GM12891 (cell line): ENCODE results near the gene STAB2.

ENCODE experiments used
- DNase-seq: peaks from one replicate; pipeline ENCODE4 v3.0.0; 2011; ENCODE audit warnings: low spot score; ENCODE audit not compliant: insufficient read length
- FAIRE-seq: peaks from 2 replicates; lab custom pipeline; 2011; peaks lifted over from hg19 to GRCh38; lab: Jason Lieb, UNC
- PAX5 ChIP-seq: IDR thresholded peaks from 2 replicates; pipeline ENCODE4 v1.6.1; 2011; ENCODE audit warnings: low read length, moderate library complexity, mild to moderate bottlenecking; ENCODE audit not compliant: insufficient read depth, severe bottlenecking
- POLR2A ChIP-seq: IDR thresholded peaks from 2 replicates; pipeline ENCODE4 v1.6.1; 2011; ENCODE audit warnings: low read depth, low read length, control low read depth
- POLR2AphosphoS5 ChIP-seq: IDR thresholded peaks from 2 replicates; pipeline ENCODE4 v1.6.1; 2011; ENCODE audit warnings: low read depth, low read length, control low read depth
- POU2F2 ChIP-seq: IDR thresholded peaks from 2 replicates; pipeline ENCODE4 v1.6.1; 2011; ENCODE audit warnings: low read depth, mild to moderate bottlenecking, control low read depth, low read length, moderate library complexity
- SPI1 ChIP-seq: IDR thresholded peaks from 2 replicates; pipeline ENCODE4 v1.6.1; 2011; ENCODE audit warnings: low read depth, low read length, control low read depth
- TAF1 ChIP-seq: IDR thresholded peaks from 2 replicates; pipeline ENCODE4 v1.6.1; 2011; ENCODE audit warnings: low read depth, low read length, control low read depth

STAB2 gene

DNA sequence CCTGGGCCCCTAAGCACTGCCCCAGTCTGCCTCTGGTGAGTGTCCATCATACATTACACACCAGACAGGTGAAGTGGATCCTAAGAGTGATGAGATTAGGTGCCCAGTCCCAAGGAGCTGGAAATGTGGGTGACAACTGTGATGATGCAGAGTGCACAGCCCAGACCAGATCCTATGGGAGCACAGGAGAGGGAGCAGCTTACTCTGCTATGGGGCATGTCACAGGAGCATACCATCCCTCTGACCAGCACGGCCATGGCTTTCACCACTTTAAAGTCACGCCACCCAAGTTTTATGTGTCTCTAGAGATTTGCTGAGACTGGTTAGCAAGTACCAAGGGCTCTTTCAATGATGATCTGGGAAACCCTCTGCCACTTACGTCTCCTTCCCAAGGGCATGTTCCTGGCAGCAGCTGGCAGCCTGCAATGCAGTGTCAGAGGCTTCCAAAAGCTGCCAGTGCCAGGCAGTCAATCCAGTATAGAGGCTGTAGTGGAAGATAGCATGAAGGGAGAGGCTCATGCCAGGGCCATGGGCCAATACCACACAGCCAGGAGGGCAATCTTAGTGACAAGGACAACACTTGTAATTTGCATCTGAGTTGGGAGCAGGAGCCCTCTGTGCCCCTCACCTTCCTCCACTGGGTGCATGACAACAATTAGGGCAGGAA is 40.2 kb downstream of the STAB2 start:
- TF ChIP-seq PAX5, result no peak
- no peak for TF ChIP-seq SPI1
- TF ChIP-seq POU2F2, result no peak
- FAIRE-seq (no peak), DNase-seq (no peak)

DNA sequence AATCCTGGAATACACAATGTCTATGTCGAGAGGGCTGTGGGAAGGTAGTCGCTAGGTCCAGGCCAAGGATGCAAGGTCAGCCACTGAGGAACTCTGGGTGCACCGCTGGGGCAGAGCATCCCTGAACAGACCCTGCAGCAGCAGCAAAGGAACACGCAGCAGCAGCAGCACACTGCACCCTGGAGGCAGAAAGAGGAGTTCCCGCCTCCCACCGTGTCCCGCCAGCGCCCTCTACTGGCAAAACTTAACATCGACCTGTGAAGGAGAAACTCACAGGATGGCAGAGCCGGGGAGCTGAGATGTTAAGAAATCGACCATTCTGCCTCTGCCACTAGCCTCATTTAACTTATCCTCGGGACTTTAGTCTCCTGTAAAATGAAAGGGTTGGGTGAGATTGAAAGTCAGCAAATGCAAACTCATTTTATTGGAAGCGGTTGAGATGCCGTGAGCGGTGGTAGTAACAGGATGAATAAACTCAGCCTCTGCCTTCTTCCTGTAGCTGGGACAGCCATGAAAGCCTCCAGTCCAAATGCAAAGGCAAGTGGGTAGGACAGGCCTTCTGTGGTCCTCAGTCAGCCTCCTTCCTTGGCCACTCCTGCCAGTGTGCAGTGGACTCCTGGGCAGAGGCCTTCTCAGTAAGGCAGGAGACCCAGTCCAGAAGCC is 45.6 kb downstream of the STAB2 start:
- DNase-seq, result peak; percentile 68
- TF ChIP-seq TAF1, result no peak
- no peak for TF ChIP-seq SPI1
- TF ChIP-seq POLR2AphosphoS5, result no peak
- no peak for TF ChIP-seq POU2F2
- no peak for TF ChIP-seq POLR2A
- TF ChIP-seq PAX5, result no peak
- peak; percentile 97 for FAIRE-seq

DNA sequence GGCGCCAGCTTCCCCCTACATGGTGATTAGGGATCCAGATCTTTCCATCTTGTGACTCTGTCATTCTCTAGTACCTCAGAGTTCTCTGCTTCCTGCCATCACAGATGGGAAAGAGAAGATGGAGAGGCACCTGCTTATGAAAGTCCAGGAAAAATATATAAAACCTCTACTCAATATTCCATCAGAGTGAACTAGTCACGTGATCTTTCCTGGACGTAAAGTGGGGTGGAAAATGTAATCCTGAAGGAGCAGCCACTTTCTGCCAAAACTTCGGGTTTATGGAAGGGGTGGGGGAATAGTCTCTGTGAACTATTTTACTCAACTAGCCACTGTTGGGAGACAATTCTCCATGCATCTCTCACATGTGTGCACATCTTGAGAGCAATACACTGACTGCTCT is 47.7 kb downstream of the STAB2 start:
- FAIRE-seq (no peak), DNase-seq (no peak)
- no peak for TF ChIP-seq POLR2AphosphoS5
- no peak for TF ChIP-seq POU2F2
- no peak for TF ChIP-seq TAF1
- no peak for TF ChIP-seq SPI1
- no peak for TF ChIP-seq POLR2A
- TF ChIP-seq PAX5, result no peak

DNA sequence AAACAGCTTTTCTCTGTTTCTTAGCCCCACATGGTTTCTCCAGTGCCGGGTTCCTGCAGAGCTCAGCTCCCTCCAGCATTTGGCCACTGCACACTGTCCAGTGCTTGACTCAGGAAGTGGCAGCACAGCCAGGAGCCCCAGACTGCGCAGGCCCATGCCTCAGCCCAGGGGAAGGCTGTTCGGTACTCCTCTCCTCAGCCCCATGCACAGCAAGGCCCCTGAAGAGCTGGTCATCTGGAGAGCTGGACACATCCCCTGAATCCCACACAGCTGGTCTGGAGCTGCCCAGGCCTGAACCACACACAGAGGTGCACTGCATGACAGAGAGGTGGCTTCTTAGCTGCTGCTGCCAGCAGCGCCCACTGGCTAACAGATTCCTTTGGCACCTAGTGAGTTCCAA is 48.3 kb downstream of the STAB2 start:
- DNase-seq, result no peak
- FAIRE-seq, result no peak
- no peak for TF ChIP-seq PAX5
- TF ChIP-seq SPI1, result no peak
- TF ChIP-seq POLR2AphosphoS5, result no peak
- TF ChIP-seq TAF1, result no peak
- TF ChIP-seq POU2F2, result no peak
- TF ChIP-seq POLR2A, result no peak

DNA sequence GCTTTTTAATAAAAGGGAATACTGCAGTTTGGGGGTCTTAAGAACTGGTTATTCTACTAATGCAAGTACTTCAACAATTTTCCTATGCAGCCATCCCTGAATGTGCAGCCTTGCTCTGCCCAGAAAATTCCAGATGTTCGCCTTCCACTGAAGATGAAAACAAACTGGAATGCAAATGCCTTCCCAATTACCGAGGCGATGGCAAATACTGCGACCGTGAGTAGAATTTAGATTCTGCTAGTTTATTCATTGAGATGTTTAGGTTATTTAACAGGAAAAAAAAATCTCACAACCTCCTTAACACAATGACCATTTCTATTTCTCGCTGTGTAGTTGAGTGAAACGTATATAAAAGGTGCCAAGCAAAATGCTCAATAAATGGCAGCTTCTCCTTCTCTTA is 49.9 kb downstream of the STAB2 start:
- TF ChIP-seq SPI1, result no peak
- TF ChIP-seq TAF1, result no peak
- no peak for TF ChIP-seq PAX5
- no peak for TF ChIP-seq POLR2A
- no peak for TF ChIP-seq POLR2AphosphoS5
- TF ChIP-seq POU2F2, result no peak
- DNase-seq (no peak), FAIRE-seq (no peak)

DNA sequence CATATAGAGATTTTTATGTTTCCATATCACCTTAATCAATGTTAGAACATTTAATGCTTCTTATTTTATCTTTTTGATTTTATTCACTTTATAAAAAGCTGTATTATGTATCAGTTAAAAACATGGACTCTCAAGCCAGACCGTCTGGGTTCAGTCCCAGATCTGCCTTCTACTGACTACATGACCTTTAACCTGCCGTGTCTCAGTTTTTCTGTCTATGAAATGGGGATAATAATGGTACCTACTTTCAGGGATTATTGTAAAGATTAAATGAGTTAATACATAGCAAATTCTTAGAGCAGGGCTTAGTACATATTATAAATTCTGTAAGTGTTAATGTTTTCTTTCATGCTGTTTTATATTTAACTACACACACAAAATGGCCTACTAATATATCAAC is 50.4 kb downstream of the STAB2 start:
- TF ChIP-seq PAX5, result no peak
- no peak for TF ChIP-seq POLR2AphosphoS5
- TF ChIP-seq SPI1, result no peak
- no peak for TF ChIP-seq POU2F2
- TF ChIP-seq POLR2A, result no peak
- no peak for TF ChIP-seq TAF1
- DNase-seq (no peak), FAIRE-seq (no peak)

DNA sequence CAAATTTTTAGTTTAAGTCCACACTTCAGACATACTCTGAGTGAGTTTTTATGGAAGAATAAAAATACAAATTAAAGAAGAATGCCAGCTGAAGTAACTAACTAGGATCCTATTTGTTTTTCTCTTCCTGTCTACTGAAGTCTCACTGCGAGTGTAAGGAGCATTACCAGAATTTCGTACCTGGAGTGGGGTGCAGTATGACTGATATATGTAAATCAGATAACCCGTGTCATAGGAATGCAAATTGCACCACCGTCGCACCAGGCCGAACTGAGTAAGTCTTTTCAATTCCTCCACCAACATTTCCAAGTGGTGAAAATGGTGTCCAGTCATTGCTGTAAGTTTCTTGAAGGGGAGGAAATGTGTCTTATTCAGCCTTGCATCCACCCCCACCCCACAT is 52.9 kb downstream of the STAB2 start:
- DNase-seq, result no peak
- no peak for FAIRE-seq
- TF ChIP-seq SPI1 (no peak), PAX5 (no peak), POU2F2 (0 out of 2 replicates have a peak, but pooled peaks have one; percentile 19)

DNA sequence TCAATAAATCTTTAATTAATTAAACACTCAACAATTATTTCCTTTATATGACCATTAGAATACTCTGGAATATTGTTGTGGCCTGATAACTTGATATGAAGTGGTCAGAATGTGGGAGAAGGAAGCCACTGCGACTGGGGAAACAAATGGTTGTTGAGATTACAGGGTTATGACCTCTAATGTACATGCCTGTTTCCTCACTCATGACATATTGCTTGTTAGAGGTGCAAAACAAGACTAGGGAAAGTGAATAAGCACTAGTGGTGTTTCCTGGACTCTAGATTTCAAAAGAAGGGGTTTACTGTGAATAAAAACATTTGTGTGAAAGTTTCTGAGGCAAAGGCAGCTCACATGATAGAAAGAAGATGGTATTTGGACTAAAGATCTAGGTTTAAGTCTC is 53.3 kb downstream of the STAB2 start:
- DNase-seq (no peak), FAIRE-seq (no peak)
- TF ChIP-seq SPI1 (no peak), POLR2A (no peak), TAF1 (no peak), POLR2AphosphoS5 (no peak), PAX5 (no peak), POU2F2 (no peak)

DNA sequence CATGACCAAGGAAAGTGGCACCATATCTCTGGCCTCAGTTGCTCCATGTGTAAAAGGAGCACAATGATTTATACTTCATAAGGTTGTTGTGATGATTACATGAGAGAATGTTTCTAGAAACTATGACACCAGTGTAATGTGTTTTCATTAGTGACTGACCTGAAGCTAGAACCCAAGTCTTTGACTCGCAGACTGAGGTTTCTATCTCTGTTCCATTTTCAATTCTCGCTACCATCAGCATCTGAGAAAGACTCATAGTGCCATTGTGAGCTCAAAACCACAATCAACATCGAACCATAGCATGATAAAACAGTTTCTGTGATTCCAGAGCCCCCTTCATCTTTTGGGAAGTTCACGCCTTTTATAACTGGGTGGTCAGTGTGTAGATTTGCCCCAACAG is 53.8 kb downstream of the STAB2 start:
- TF ChIP-seq SPI1 (no peak), POU2F2 (no peak), POLR2AphosphoS5 (no peak), TAF1 (no peak), POLR2A (no peak), PAX5 (no peak)
- FAIRE-seq, result peak; percentile 69
- DNase-seq, result peak; percentile 10

DNA sequence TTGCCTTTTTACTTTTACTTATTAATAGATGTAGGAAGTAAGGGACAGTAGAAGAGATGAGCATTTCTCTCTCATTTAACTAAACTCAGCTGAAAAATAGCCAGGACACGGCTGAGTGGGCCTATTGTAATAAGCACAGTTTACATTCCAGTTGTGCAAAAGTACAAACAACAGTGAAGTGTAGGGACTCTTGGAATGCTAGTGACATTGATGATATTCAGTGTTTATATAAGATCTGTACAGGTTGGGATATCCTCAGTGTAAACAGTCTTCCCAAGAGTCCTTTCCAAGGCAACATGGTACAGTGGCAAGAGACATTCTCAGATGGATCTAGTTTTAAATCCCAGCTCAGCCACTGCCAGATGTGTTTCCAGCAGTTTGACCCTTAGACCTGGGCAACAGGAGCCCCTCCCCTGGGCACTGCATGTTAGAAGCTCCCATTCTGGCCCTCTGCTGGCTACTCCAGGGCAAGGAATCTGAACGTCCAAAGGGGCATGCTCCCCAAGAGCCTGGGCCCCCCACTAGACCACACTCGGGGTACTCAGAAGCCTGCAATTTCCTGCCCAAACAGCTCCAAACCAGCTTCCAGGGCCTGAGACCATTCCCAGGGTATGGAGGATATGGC is 55.3 kb downstream of the STAB2 start:
- TF ChIP-seq TAF1 (no peak), POLR2A (no peak), PAX5 (no peak), POU2F2 (no peak), SPI1 (no peak), POLR2AphosphoS5 (no peak)
- DNase-seq (no peak), FAIRE-seq (no peak)
